Skin epidermis (tissue), 12 donors: ENCODE results near the gene SPACA4.
A peak's percentile ranks its signal among the peaks of the same experiment; 100 is the strongest.
"Not testable (repeated sequence)": the region's sequence is repeated elsewhere in the genome, so short reads cannot be mapped to it uniquely, and the experiment has no call there.

Source experiments
- H3K27ac ChIP-seq, 21 experiments: fragments of 200-600 bp; sonication (generic) in 11 of 21; one replicate each; pipeline ENCODE4 v1.5.0; 2020; ENCODE audit warnings: mild to moderate bottlenecking in 3 of 21, inconsistent platforms in 2 of 21, moderate library complexity in 2 of 21
- H3K4me3 ChIP-seq, 7 experiments: fragments of 200-600 bp; sonication (generic) in 2 of 7; one replicate each; pipeline ENCODE4 v1.5.0; 2020; ENCODE audit warnings: inconsistent platforms in 2 of 7, mild to moderate bottlenecking in 2 of 7, moderate library complexity in 1 of 7

The SPACA4 gene

DNA sequence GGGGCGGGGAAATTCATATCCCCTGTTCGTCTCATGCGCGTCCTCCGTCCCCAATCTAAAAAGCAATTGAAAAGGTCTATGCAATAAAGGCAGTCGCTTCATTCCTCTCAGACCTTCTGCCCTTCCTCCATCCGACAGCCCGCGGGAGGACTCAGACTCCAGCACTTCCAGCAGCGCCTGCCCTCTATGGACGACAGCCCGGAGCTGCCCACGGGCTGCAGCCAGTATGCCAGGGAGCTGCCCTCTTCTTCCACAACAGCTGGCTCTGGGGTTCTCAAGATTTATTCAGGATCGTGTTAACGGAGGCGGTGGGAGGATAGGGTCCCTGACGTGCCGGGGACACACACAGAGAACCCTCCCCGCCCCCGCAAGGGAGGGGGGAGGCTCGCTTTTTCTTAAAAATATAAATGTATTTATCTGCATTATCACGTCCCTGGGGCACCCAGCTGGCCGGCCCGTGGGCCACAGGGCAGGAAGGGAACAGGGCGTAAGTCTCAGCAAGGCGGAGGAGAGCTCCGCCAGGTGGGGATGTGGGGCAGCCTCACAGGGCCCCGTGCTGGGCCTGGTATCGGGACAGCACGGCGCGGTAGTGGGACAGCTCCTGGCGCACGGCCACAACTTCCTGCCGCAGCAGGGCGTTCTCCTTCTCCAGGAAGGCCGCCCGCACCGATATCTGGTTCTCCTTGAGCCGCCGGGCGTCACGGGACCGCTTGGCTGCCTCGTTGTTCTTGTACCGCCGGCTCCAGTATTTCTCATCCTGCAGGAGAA, 23.9 kb downstream of the SPACA4 start:
- Histone ChIP-seq H3K27ac (peak overlapping the region in 14 of 21 experiments; percentile 0 to 56 (median 38)), H3K4me3 (no peak overlapping the region)

DNA sequence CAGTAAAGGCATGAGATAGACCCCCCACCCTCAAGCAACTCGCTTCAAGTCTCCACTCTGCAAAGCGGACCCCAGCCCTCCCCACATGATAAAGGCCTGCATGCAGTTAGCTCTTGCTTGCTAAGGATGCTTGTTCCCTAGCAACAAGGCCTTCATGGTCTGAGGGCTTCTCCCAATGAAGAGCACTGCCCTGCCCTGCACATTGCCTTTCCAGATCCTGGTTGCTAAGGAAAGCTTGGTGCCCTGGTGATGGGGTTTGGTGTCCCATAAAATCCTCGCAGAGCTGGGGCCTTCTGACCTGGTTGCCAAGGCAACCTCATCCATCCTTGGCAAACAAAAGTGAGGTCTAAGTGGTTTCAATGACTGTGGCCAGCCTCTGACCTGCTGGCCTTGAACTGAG, 24.7 kb downstream of the SPACA4 start:
- no peak overlapping the region for H3K4me3 ChIP-seq
- H3K27ac ChIP-seq, result peak overlapping the region in 10 of 21 experiments; percentile 0 to 56 (median 36)

DNA sequence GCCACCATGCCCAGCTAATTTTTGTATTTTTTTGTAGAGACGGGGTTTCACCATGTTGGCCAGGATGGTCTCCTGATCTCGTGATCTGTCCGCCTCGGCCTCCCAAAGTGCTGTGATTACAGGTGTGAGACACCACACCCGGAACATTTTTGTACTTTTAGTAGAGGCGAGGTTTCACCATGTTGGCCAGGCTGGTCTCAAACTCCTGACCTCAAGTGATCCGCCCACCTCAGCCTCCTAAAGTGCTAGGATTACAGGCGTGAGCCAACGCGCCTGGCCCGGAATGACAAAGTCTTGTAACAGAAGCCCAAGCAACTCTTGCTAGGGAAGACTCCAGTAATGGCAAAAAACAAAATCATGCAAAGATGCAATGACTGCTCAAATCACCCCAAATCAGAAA, 25.7 kb downstream of the SPACA4 start:
- not testable (repeated sequence) for H3K4me3 ChIP-seq
- H3K27ac ChIP-seq, result peak overlapping the region in 14 of 21 experiments; percentile 16 to 98 (median 94)

DNA sequence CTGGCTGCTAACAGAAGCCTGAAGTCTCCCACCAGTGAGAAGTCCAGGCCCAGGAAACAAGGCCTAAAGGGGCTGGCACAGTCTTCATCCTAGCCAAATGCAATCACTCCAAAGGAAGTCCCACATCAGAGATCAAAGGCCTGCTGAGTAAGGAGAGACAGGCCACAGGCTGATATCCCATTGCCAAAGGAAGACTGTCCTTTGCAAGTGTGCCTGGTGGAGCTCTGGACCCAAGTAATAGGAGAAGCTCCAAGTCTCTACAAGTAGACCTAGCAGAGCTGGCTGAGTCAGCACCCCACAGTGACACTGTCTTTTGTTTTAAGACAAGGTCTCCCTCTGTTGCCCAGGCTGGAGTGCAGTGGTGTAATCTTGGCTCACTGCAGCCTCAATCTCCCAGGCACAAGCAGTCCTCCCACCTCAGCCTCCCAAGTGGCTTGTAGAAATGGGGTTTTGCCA, 26.2 kb downstream of the SPACA4 start:
- Histone ChIP-seq H3K27ac (peak overlapping the region in 19 of 21 experiments; percentile 16 to 98 (median 95)), H3K4me3 (no peak overlapping the region)

DNA sequence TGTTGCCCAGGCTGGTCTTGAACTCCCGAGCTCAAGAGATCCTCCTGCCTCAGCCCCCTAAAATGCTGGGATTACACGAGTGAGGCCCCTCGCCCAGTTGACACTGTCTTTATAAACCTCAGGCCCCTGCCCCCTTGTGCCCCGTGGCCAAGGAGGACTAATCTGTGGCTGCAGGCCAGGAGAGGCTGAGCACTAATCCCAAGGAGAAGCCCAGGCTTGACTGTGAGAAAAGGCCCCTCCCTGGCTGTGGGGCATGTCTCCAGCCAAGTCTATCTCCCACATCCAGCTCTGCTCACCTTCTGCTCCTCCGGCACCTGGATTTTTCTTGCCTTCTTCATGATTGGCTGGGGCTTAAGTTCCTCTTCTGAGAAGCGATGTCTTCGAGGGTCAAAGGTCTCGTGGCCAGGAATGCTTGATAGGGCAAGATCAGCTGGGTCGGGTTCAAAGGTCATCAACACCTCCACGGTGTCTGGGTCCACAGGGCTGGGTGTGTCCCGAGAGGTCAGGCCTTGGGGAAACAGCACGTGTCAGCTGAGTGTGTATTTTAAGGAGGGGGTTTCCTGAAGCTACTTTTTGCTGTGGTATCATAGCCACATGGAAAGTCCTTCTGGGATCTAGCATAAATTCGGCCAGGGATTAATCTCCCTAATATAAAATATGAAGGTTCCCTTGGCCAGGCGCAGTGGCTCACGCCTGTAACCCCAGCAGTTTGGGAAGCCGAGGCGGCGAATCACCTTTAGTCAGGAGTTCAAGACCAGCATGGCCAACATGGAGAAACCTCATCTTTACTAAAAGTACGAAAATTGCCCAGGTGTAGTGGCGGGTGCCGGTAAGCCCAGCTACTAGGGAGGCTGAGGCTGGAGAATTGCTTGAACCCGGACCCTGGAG, 26.9 kb downstream of the SPACA4 start:
- peak overlapping the region in 20 of 21 experiments; percentile 50 to 98 (median 95) for H3K27ac ChIP-seq
- peak overlapping the region in 4 of 7 experiments; percentile 54 to 87 (median 70) for H3K4me3 ChIP-seq

DNA sequence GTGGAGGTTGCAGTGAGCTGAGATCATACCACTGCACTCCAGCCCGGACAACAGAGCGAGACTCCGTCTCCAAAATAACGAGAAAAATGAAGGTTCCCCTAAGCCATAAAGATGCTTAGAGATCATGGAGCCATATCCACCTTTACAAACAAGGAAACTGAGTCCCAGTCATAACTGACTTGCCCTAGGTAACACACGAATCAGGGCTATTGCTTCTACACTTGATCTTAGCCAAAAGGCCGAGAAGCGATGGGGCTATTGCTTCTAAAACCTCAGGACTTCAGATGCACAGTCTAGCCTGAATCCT, 27.4 kb downstream of the SPACA4 start:
- Histone ChIP-seq H3K4me3 (peak overlapping the region in 6 of 7 experiments; percentile 4 to 87 (median 62)), H3K27ac (peak overlapping the region in 20 of 21 experiments; percentile 50 to 98 (median 95))

DNA sequence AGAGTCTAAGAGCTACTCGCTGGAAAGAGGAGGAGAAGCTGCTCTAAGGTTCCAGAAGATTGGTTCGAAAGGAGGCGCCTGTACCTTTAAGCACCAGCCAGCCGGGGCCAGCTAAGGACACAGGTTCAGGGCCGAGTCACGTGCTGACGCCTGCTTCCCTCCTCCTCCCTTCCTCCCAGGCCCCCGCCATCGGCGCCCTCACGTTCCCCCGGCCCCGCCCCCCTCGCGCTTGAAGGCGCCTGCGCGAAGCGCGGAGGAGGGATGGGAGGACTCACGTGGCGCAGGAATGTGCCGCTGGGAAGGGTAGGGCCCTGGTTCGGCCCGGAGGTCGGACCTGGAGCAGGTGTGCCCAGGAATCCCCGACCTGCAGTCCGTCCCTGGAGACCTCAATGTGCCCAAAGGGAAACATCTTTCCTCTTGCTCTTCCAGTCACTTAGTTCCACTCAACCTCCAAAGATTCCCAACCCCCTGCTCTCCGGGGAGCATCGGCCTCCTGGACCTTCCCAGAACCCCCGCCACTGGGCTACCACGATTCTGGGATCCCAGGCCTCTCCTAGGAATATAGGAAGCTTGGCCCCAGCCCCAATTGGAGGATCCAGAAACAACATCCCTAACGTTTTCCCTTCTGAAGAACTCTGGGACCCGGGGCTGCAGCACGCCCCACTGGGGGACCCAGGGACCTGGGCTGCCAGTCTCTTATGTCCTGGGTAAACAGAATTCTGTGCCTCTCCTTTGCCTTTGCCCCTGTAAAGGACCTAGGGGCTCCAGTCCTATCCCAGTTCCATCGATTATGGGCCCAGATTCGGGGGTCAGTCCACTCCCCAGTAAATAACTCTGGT, 28.1 kb downstream of the SPACA4 start:
- peak overlapping the region; percentile 54 to 87 (median 71) for H3K4me3 ChIP-seq
- peak overlapping the region; percentile 48 to 98 (median 95) for H3K27ac ChIP-seq

DNA sequence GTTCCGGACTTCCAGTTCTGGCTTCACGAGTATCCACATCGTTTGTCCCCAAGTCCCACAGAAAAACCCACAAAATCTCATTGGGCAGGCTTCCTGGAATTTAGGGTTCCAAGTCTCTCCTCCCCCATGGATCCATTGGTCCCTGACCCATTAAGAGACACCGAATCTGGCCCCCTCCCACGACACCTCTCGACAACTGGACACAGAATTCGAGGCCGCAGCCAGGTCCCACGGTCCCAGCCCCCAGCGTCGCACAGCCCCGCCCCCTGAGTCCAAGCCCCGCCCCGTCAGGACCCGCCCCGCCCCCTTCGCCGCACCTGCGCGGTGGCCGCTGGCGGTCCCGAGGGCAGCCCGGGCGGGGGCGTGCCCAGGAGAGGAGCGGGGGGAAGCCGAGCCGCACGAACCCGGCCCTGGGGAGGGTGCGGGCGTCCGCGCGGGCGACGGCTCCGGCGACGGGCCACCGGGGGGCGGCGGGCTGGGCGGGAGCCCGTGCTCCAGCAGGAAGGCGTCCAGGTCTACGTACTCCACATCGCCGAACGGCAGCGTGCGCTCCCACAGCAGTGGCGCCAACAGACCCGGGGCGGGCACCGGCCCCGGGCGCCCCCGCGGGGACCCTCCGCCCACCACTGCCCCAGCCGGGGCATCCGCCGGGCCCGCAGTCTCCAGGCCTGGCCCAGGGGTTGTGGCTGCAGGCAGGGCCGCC, 28.9 kb downstream of the SPACA4 start:
- H3K4me3 ChIP-seq, result peak overlapping the region; percentile 54 to 87 (median 71)
- H3K27ac ChIP-seq, result peak overlapping the region; percentile 48 to 98 (median 95)

DNA sequence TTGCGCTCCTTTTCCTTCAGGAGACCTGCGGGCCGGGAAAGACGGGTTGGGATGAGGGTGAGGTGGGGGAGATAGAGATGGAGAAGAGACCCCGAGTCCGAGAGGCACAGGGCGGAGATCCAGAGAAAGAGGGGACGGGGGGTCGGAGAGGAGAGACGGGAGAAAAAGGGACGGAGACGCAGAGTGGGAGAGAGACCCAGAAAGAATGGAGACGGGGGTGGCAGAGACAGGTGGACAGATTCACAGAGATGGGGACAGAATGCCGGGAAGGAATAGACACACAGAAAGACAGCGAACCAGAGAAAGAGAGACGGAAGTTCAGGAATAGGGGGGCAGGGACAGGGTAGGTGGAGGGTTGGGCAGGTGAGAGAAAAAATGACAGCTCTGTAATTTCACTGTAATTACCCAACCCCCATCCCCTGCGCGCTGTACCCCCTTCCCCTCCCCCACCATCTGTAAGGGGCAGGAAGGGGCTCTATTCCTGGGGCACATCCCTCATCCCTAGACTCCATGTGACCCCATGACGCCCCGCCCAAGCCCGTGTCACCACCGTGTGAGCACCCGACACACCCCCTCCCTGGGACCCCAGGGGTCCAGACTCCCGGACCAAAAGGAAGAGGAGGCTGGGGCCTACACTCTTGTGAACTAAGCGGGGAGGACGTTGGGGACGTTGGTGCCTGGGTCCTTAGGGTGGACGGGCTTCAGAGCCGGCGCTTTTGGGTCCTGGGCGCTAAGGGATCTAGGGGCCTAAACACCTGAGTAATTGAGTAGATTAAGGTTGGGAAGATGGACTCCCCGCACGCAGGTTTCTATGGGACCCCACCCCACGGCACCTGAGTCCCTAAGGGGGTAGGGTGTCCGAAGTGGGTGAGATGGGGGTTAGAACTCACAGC, 29.7 kb downstream of the SPACA4 start:
- H3K27ac ChIP-seq, result peak overlapping the region; percentile 54 to 98 (median 95)
- H3K4me3 ChIP-seq, result peak overlapping the region; percentile 54 to 87 (median 71)

DNA sequence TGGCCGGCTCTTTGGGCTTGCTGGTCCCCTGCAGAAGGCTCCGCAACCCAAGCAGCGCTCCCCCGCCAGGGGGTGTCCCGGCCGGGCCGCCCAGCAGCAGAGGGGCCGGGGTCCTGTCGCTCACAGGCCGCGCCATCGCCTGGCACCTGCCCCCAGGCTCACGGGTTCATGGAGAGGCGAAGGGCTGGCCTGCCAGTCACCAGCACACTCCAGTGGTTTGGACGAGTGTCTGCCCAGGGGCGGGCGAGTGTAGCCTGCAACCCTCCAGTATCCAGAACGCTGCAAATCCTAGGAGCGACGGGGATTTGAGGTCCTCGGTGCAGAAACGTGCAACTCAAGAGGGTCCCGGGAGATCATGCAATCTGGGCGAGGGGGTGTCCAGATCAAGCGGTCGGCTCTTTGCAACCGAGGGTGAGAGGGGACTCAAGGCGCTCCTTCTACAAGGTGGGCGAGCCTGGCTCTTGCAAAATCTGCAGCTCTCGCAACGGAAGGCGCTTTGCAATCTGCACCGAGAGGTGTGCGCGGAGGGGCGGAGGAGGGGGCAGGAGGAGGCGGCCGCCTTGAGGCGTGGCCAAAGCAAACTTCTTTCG, 30.4 kb downstream of the SPACA4 start, which contains the start of gene DBP:
TSS of gene DBP (minus strand) at position 521 of the 590 bp plus-strand sequence. CDS start at position 136, 385 bp downstream.
- H3K4me3 ChIP-seq, result peak within 1 kb of the TSS; percentile 54 to 87 (median 71)
- peak within 1 kb of the TSS; percentile 75 to 98 (median 95) for H3K27ac ChIP-seq

DNA sequence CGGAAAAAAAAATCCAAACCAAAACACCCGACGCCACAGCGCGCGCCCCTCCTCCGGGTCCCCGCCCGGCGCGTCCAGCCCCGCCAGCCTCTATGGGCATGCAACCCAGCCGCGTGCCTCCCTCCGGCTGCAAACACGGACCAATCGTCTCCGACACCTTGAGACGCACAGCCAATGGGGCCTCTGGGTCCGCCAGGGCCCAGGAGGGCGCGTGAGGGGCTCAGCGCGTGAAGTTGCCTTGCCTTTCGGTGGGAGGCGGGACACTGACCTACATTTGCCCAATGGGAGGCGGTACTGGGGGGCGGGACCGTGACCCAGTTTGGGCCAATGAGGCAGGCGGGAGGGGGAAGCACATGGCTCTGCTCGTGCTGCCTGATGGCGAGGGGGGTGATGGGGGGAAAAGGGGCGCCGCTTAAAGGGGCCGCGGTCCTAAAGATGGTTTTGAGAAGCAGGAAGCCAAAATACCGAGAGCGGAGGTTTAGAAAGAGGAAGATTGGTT, 31.0 kb downstream of the SPACA4 start:
- H3K4me3 ChIP-seq, result peak overlapping the region; percentile 54 to 87 (median 71)
- H3K27ac ChIP-seq, result peak overlapping the region; percentile 75 to 98 (median 95)

DNA sequence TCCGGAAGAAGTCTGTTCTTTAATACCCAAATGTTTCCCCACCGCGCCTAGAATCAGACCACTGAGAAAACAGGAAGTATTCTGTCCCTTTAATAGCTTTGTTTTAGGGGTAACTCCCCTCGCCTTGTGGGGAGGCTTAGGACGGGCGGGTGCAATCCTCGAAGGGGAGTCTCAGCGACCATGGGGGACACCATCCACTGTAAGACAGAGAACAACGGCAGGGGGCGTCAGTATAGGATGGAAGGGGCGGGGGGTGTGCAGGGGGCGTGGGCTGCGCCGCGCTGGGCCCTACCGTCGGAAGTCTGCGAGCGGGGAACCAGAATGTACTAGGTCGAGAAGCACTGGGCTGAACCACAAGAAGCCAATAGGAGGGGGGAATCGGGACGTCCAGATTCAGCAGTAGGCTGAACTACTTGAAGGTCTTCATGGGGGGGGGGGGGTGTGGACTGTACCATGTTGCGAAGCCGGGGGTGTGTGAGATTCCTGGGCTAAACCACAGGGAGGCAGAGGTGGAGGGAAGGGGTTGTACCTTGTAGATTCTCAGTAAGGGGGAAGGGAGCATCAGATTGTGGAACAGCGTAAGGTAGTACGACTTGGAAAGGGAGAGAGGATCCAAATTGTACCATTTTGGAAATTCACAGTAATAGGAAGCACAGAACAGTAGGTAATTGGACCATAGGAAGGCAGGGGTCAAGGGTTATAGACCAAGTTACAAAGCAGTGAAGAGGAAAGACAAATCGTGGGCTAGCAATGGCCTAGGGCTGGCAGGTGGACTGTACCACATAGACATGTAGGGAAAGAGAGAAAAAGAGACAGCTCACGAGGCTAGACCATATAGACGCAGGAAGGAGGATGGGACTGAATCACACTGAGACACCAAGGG, 31.6 kb downstream of the SPACA4 start:
- H3K4me3 ChIP-seq, result peak overlapping the region; percentile 54 to 87 (median 71)
- peak overlapping the region; percentile 75 to 98 (median 95) for H3K27ac ChIP-seq

DNA sequence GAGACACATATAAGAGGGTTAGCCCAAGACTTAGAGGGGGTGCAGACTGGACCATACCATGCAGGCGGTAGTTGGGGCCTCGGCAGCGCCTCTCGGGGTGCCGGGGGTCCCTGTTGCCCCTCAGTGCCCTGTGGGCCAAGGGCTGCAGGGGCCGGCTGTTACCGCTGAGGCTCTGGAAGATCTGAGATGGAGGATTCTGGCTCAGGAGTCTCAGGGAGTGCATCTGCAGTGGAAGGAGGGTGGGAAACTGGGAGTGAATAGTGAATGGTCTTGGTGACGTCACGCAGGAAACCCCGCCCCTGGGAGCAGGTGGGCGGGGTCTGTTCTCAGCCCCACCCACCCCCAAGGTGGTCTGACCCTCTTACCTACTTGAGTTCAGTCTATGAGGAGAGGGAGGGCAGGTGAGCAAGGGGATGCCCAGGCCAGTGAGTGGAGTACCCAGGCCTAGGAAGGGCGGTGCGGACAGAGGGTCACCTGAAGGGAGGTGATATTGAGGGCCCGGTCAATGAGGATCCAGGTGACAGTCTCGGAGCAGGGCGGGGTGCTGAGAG, 32.4 kb downstream of the SPACA4 start:
- Histone ChIP-seq H3K4me3 (peak overlapping the region in 4 of 7 experiments; percentile 54 to 87 (median 70)), H3K27ac (peak overlapping the region in 20 of 21 experiments; percentile 81 to 98 (median 96))

DNA sequence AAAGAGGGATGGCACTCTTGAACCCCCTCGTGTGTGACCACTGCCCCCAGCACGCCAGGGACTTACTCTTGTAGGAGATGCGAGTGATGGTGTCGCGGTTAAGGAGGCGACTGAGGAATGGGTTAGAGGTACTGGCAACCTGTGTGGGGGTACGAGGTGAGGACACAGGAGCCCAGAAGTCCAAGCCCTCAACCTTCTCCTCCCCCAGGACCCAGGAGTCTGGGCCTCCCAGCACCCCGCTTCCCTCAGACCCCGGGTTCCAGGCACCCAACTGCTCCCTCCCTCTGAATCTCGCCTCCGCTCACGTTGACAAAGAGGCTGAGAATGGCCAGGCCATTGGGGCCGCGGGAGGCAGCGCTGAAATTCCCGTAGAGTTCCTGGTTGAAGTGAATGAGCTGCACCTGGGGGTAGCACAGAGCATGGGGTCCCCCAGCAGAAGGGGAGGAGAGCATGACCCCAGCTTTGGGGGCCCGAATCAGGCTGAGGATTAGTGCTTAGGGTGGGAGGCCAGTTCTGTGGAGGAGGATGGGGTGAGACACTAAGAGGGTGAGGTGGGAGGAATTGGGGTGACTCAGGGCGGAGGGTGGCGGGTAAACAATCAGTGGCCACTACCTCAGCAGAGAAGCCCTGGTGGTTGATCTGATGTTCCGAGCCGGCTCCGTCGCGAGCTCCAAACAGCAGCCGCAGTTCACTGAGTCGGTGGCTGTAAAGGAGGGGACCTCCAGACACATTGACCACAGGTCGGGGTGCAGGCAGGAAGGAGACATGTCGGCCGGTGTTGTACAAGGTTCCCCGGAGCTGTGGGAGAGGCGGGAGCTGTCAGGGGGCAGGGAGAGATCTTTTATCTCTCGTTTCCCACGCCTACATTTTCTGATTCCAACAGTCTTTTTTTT, 33.2 kb downstream of the SPACA4 start:
- peak overlapping the region in 8 of 21 experiments; percentile 4 to 97 (median 34) for H3K27ac ChIP-seq
- peak overlapping the region in 2 of 7 experiments; percentile 6 to 20 for H3K4me3 ChIP-seq

DNA sequence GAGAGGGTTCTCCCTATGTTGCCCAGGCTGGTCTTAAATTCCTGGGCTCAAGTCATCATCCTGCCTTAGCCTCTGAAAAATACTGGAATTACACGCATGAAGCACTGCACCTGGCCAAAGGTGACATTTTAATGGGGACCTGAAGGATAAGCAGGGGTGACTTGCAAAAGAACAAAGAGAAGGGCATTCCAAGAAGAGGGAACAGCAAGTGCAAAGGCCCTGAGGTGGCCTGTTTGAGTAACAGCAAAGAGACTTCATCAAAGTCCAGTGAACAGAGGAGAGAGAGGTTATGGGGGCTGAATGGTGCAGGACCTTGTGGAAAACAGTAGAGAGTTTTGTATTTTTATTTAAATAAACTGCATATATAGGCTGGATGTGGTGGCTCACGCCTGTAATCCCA, 35.3 kb downstream of the SPACA4 start:
- no peak overlapping the region for H3K27ac ChIP-seq
- no peak overlapping the region for H3K4me3 ChIP-seq
